ENCODE results near the gene CEP295NL.

CEP295NL gene

GRCh38 chr17:78855561-78856165, 47.3 kb downstream of the CEP295NL start:
- DNase-seq (ENCODE audit: extremely low read depth, insufficient read length) = no peak
- TF ChIP-seq CTCF (IDR thresholded peaks at IDR 0.05; ENCODE audit: insufficient read depth, low read length, poor library complexity, severe bottlenecking) = no peak
- H3K36me3 ChIP-seq (ENCODE audit: control insufficient read depth, insufficient read depth, low read length) = no peaks in the 10 kb centered on the region

GRCh38 chr17:78854508-78854907, 48.5 kb downstream of the CEP295NL start:
- H3K27me3 ChIP-seq (replicated peaks; ENCODE audit: control insufficient read depth, insufficient read depth, low read length) = no peaks in the 10 kb centered on the region
- DNase-seq (ENCODE audit: extremely low read depth, insufficient read length) = no peak
- TF ChIP-seq CTCF (IDR thresholded peaks at IDR 0.05; ENCODE audit: insufficient read depth, low read length, poor library complexity, severe bottlenecking) = no peak
- H3K4me3 ChIP-seq (replicated peaks; ENCODE audit: low read depth, low read length) = no peak overlapping the region
- H3K36me3 ChIP-seq (ENCODE audit: control insufficient read depth, insufficient read depth, low read length) = no peaks in the 10 kb centered on the region

More at GRCh38 chr17:78855561-78856165, 47.3 kb downstream of the CEP295NL start:
- Histone ChIP-seq H3K4me3 (replicated peaks; ENCODE audit: low read depth, low read length) (no peak overlapping the region), H3K27me3 (replicated peaks; ENCODE audit: control insufficient read depth, insufficient read depth, low read length) (no peaks in the 10 kb centered on the region)

GRCh38 chr17:78853926-78854394, 49.0 kb downstream of the CEP295NL start:
- no peaks in the 10 kb centered on the region for H3K36me3 ChIP-seq (ENCODE audit: control insufficient read depth, insufficient read depth, low read length)

GRCh38 chr17:78852709-78853121, 50.3 kb downstream of the CEP295NL start:
- TF ChIP-seq CTCF (IDR thresholded peaks at IDR 0.05; ENCODE audit: insufficient read depth, low read length, poor library complexity, severe bottlenecking) = peak; percentile 39
- DNase-seq (ENCODE audit: extremely low read depth, insufficient read length) = no peak
- no peaks in the 10 kb centered on the region for H3K36me3 ChIP-seq (ENCODE audit: control insufficient read depth, insufficient read depth, low read length)
- no peaks in the 10 kb centered on the region for H3K27me3 ChIP-seq (replicated peaks; ENCODE audit: control insufficient read depth, insufficient read depth, low read length)
- no peak overlapping the region for H3K4me3 ChIP-seq (replicated peaks; ENCODE audit: low read depth, low read length)

More at GRCh38 chr17:78853926-78854394, 49.0 kb downstream of the CEP295NL start:
- no peak for TF ChIP-seq CTCF (IDR thresholded peaks at IDR 0.05; ENCODE audit: insufficient read depth, low read length, poor library complexity, severe bottlenecking)
- no peak for DNase-seq (ENCODE audit: extremely low read depth, insufficient read length)
- Histone ChIP-seq H3K27me3 (replicated peaks; ENCODE audit: control insufficient read depth, insufficient read depth, low read length) (no peaks in the 10 kb centered on the region), H3K4me3 (replicated peaks; ENCODE audit: low read depth, low read length) (no peak overlapping the region)

- H3K27me3 ChIP-seq (replicated peaks; ENCODE audit: control insufficient read depth, insufficient read depth, low read length) = no peaks in the 10 kb centered on the region
- no peaks in the 10 kb centered on the region for H3K36me3 ChIP-seq (ENCODE audit: control insufficient read depth, insufficient read depth, low read length)
- H3K4me3 ChIP-seq (replicated peaks; ENCODE audit: low read depth, low read length) = no peak overlapping the region
- no peak for TF ChIP-seq CTCF (IDR thresholded peaks at IDR 0.05; ENCODE audit: insufficient read depth, low read length, poor library complexity, severe bottlenecking)
- DNase-seq (ENCODE audit: extremely low read depth, insufficient read length) = no peak
Measured at GRCh38 chr17:78849026-78849425, 54.0 kb downstream of the CEP295NL start.

All from GM06990 (cell line).